GM18858 (cell line): ENCODE data around the gene SH3BP5L.
"Not testable (repeated sequence)": the region's sequence is repeated elsewhere in the genome, so short reads cannot be mapped to it uniquely, and the experiment has no call there.

ENCODE experiments used
- ATAC-seq: cut with Tn5 transposase; IDR thresholded peaks from one replicate; pipeline ENCODE4 v1.9.1; 2021; ENCODE audit not compliant: unreplicated experiment

The SH3BP5L gene

DNA sequence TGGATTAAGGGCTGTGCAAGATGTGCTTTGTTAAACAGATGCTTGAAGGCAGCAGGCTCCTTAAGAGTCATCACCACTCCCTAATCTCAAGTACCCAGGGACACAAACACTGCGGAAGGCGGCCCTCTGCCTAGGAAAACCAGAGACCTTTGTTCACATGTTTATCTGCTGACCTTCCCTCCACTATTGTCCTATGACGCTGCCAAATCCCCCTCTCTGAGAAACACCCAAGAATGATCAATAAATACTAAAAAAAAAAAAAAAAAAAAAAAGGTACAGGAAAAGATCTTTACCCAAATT, 5.0 kb upstream of the SH3BP5L start:
- not testable (repeated sequence) for ATAC-seq

DNA sequence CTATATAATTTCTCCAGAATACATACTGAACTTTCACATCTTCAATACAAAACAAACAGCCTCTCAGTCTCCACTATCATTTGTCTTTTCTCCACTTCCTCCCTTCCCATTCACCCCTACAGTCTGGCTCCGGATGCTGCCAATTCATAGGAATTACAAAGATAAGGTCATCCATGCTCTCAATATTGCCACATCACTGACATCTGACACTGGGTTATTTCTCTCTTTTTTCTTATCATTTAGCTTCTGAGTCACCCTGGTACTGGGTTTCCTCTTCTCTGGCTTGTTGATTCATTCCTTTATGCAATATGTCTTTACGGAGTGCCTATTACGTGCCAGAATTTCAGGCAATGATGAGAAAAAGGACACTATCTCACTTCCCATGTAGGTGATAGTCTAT, 3.1 kb upstream of the SH3BP5L start:
- ATAC-seq: no peak

DNA sequence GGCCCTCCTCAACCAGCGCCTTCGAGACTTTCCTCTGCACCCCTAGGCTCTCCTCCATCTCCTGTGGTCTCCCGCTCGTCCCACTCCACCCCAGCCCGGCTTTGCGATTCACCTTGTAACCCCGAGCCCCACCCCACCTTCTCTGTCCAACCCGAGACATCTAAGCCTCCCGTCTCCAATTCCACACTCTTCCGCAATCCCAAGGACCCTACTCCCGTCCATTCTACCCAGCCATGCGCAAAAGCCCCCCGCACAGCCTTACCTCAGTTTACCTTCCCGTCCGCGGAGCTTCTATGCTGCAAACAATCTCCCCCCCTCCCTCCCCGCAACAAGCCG, 174 bp downstream of the SH3BP5L start:
- no peak for ATAC-seq

DNA sequence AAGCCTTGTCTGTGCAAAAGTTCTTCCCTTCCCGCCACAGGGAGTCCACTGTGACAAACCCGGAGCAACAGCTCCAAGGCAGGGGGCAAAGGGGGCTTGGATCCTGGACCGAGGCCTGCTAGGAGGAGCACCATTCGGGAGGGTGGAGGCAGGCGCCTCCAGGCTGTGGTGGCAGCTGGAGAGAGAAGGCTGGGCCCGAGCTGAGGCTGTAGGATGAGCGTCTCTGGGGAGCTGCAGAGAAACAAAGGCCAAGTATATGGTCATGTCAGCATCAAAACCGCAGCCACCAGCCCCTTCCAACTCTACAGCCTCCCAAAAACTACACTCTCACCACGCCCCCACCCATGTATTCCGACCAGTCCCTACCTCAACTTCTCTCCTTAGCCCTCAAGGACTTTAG, 579 bp downstream of the SH3BP5L start:
- ATAC-seq: no peak

DNA sequence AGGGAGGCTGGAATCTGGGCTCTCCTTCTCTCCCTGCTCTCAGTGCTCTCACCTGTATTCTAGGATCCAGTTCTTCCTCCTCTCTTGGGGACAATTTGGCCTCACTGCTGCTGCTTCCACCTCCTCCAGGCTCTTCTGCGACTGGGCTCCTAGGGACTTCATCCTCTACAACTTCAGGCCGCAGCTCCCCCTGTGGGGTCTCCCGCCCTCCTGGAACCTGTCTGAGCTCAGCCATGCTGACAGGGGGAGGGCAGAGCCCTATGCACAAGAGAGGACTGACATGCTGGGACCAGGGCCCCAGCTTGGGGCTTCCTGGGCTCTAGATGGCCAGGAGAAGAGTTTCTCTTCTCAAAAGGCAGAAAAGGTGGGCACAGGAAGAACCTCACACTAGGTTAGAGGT, 1.0 kb downstream of the SH3BP5L start:
- no peak for ATAC-seq

DNA sequence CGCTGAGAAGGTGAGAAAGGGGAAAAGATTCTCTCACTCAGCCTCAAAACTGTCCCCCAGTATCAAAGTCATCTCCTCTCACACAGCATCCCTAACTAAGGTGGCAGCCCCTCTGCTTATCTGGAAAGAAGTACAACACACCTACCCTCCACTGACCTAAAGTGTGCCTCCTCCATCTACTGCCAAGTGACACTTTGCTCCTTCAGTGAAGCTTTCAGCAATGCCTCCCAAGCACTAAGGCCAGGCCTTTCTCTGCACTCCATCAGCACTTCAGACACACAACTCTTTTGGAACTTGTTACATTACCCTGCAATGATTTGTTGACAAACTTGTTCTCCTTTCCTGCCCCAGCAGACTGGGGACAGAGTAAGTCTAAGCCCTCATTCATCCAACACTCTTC, 1.4 kb downstream of the SH3BP5L start:
- ATAC-seq: no peak

DNA sequence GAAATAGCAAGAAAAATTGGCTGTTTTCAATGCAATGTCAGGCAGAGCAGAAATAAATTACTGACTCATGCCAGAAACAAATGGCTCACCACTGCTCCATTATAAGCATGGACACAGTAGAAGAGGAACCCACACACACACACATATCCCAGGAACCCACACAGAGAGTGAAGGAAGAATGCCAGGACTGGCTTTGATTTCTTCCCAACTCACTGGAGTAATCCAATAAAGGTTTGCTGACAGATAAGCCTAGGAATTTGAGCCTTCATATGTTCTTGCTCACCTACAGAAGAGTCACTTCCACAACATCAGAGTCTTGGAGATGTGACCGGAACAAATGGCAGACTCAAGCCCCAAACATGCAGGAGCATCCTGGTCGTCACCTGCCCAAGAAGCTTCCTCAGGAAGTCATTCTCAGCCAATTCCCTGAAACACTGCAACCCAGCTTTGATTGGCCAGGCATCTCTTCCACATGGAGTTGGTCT, 2.2 kb downstream of the SH3BP5L start:
- ATAC-seq: no peak

DNA sequence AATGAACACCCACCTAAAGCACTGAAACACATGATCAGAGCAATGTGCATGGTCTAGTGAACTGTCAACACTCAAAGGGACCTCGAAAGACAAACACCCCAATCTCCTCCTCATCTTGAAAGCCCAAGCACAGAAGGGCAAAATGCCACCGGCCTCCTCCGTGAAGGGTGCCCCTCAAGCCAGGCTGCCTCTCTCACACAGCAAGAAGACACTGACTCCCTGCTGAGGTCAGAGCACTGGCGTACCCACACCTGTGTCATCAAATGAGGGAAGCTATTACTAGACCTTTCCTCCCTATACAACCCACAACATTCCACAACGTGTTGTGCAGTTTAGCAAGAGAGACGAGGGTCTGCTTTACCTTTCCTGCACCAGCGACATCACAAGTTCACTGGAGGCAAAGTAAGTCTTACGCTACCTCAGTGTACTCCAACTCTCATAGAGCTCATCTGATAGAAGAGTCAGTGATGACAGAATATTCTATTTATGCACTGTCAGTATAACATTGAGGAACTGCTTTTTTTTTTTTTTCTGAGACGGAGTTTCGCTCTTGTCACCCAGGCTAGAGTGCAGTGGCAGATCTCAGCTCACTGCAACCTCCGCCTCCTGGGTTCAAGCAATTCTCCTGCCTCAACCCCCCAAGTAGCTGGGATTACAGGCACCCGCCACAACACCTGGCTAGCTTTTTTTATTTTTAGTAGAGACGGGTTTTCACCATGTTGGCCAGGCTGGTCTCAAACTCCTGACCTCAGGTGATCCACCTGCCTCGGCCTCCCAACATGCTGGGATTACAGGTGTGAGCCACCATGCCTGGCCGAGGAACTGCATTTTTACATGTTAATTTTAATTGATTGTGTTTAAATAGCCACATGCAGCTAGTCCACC, 3.3 kb downstream of the SH3BP5L start:
- ATAC-seq: no peak

DNA sequence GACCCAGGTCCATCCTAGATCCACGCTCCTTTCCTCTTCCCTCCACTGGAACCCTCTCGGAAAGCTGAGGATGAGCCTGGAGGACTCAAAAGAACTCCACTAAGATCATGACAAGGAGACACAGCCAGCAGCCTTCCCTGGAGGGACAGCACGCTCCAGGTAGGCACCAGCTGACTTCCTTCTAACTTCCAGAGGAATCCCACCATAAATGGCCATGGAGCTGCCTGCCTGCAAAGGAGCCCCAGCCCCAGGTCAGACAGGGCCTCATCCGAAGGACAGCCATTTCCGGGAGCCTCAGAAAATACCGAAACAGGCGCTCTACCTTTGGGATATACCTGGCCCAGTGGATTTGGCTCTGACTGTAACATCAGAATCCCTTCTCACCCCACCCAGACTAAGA, 4.1 kb downstream of the SH3BP5L start:
- no peak for ATAC-seq

DNA sequence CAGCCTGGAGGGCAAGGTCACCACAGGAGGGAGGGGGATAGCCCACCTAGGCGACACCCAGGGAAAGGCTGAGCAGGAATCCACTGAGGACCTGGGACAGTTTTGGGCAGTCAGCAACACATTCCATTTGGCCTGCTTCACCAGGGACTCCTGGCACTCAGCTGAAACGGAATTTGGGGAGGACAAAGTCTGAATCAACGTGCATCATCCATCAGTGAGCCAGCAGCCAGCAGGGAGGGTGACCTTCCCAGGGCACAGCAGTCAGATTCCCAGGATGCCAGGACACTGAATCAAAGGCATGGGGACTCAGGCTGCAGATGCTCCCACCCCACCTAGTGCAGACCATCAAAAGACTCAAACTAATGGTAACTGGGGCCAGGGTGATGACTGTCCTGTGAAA, 4.6 kb downstream of the SH3BP5L start:
- ATAC-seq: no peak

DNA sequence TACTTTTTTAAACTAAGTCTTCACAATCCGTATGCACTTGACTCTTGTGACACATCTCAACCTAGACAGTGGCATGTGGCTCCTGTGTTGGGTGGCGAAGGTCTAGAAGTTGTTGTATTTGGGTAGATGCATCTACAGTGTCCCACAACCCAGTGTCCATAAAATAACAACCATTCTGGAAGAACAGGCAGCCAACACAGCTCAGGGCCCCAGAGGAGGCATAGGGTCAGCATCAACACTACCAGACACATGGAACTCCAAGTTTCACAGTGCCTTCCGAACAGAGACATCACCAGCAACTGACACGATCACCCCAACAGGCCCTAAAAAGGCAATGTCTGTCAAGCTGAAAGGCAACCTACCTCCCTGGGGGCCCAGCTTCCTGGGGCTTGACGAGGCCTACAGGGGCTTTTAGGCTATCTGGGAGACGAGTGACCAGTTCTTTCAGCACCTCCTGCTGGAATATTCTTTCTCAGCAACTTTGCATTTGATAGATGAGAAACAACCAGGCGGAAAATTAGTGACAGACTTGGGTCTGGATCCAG, 5.6 kb downstream of the SH3BP5L start:
- no peak for ATAC-seq

DNA sequence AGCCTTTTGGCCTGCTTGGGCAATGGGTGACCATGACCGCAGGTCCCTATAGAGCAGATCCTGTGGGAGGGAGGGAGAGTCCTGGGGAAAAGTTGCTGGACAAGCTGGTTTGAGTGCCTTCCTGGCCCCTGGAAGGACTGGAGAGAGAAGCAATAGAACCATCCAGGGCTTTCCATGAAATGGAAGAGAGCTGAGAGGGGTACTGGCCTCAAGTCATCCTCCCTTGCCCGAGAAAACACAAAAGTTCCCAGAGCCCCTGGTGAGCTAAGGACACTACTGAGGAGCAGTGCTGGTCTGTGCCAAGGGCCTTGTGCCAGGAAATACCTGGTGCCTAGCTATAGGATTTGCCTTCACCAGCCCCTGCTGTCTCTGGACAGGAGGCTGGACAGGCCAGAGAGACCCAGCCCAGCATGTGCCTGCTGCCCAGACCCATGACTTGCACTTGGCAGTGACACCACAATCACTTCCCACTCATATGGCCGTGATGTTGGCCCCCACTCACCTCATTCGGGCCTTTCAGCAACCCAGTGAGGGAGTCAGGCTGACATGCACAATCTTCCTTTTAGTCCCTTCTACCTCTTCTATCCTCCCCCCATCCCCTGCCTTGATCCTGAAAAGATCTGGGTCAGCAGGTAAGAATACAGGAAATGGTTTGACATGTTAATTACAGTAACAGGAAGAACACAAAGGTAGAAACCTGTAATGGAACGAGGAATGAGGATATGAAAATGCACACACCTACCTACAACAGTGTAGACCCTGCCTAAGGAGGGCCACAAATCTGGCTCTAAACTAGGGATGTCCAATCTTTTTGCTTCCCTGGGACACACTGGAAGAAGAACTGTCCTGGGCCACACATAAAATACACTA, 7.0 kb downstream of the SH3BP5L start:
- peak; percentile 38 for ATAC-seq

DNA sequence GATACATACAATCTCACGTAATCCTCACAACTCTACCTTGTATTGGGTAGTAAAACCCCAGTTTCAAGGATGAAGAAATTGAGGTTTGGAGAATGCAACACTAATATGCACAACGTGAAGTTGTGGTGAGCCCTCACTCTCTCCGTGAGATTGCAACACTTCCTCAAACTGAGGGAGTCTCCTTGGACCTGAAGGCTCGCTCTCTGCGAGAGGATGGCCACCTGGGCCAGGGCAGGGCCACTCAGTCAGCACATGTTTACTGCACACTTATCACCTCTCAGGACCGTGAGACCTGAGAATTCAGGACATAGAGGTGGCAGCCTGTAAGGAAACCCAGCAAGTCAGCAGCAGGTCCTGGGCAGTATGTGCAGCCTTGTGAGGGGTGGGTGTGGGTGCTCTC, 8.7 kb downstream of the SH3BP5L start:
- ATAC-seq: no peak

DNA sequence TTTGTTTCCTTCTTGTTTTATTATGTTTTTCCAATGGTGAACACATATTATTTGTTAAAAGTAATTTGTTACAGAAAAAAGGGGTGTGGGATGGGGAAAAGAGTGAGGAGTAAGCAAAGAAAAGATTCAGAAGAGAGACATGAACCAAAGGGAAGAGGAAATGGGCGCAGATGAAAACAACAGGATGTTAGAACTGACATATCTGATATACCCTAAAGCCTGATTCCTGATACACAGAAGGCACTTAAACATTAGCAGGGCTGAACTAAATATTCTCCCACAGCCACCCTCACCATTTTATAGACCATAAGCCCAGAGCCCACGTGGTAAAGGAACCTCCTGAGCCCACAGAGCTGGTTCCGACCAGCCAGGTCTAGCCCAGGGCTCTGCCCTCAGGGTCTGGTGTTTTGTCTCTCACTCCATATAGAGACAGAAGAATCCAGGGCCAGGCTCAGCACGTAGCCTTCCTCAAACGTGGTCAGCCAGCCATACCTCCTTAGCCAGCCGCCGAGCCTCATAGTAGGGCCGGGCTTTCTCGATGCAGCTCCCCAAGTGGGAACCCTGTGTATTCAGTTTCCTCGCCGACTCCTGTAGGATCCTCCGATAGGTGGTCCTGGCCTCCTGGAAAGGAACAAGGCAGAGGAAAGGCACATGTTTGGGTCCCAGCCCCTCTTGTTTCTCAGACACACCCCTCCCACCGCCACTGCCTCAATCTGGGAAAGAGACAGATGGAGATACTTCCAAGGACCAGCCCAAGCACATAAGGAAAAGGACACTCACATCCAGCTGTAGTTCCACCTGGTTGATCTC, 9.5 kb downstream of the SH3BP5L start:
- no peak for ATAC-seq

DNA sequence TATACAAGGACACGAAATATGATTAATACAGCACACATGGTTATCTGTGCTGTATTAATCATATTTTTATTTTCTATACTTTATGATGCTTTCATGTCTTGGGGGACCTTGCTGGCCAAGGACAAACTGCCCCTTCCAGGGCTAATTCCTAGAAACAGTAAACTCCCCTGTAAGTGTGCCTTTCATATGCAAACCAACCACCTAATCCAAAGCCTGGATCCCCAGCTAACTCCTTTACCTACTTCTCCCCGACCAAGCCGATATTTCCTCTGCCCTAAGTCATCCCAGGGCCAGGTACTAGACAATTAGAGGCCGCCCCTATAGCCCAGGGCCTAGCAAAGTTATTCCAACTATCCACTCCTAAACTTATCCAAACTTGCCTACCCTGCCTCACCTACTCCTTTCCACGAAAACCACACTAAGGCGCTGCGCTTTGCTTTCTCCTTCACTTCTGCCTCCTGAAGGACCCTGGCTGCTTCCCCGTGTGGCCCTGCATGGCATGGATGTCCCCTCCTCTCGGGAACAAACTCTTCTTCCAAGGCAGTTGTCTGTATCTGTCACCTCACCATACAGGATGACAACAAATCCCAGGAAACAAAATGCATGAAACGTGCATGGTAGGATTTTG, 10.2 kb downstream of the SH3BP5L start:
- no peak for ATAC-seq

DNA sequence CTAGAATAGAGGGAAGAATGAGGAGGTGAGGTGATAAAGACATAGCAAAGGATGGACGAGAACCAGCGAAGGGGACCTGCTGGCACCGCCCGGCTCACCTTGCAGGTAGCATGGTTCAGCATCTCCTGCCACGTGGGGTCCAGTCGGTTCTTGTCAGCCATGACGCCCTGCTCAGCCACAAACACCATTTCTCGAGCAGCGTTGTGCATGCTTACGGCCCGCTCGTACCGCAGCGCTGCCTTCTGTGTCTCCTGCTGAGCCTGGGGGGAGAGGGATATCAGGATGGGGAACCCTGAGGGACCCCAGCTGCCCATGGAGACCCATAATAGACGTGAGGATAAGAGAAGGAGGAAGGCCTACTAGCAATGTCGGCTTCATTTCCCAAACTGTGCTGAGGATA, 11.4 kb downstream of the SH3BP5L start:
- ATAC-seq: no peak

DNA sequence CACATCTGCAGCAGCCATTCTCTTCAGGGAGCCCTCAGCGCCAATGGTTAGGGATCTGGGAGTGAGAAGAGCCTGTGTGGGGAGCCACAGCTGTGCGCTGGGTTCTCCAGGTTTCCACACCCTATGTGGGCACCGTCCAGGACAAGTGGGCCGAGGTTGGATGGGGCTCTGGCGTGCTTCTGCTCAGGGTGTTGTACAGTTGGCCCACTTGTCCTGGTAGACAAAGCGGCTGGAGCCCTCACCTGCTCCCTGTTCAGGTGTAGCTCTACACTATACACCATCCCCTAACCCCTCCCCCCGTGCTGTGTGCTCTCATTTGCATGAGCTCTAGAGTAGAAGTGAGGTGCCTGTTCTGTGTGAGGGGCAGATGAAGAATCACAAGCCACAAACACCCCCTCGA, 12.2 kb downstream of the SH3BP5L start:
- ATAC-seq: no peak

DNA sequence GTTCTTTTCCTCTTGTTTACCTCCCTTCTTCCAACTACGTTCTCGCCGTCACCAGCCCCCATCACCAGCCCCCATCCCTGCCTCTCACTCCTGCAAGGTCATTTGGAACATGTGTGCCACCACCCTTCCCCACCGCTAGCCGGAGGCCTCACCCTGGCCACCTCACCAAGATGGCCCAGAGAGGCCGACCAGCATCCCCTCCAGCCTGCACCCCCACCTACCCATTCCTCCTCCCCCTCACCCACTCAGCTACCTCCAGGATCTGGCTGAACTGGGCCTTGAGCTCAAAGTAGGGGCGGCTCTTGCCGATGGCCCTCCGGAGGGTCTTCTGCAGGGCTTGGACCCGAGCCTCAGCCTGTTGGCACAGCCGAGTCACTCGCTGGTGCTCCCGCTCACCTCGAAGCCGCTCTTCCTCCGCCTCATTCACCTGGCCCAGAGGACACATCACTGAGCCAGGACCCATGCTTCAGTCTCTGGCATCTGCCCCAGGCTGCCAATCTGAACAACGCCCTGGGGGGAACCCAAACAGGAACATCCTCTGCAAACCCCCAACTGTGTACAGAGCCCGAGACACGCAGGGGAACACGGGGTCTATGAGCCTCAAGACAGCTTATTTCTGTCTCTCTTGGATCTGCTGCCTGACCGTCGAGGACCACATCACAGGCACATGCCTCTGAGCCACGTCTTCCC, 12.8 kb downstream of the SH3BP5L start:
- no peak for ATAC-seq

DNA sequence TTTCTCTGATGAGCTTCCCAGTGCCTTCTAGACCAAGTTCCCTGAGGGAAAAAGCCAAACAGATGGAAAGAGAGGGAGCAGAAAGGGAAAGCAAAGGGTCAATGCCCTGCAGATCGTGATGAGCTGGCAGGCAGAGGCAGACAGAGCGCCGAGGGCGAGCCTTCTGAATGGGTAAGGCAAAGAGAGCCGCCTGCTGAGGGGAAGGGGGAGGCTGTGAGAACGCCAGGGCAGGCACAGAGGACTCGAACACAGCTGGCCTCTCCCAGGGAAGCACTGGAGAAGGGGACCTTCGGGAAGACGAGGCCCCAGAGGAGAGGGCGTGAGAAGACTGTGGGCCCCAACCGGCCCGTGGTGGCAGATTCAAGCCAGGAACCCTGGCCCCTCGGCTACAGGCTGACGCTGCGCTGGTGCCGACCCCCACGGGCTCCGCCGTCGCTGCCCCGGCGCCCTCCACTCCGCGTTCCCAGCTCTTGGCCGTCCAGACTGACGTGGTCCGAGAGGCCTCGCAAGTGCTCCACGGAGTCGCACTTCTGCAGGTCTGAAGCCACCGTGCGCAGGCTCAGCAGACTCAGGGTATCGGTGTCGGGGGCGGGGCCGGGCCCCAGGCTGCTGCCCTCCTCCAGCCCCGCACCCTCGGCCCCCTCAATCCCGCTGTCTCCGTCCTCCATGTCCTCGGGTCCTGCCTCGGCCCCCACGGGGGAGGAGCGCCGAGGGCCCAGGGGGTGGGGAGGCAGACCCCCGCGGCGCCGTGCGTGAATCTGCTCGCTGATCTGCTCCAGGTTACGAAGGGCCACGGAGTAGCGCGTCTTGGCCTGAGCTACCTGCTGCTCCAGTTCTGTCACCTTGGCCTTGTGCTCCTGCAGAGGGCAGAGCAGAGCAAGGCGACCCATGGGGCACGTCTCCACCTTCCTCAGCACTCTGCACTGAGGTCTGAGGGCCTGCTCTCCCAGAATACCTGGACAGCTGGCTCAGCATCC, 13.9 kb downstream of the SH3BP5L start:
- no peak for ATAC-seq
